ENCODE data around the gene SLC25A40. TPM values are rescaled to one million over a fixed set of nuclear protein-coding genes. Genes with fewer than 3 reads are reported as not detected.
A peak's percentile ranks its signal among the peaks of the same experiment; 100 is the strongest.

Gene SLC25A40
- total RNA-seq, 1 donor from 2014 or later = 21.7 TPM

- H3K9me3 Mint-ChIP-seq = no peaks in the 10 kb centered on the region
- H3K27ac Mint-ChIP-seq = no peak overlapping the region
- ChIA-PET CTCF (interaction anchor here (0.9 to 5.3 kb wide), 6 partner anchors 10 to 573 kb away, joined by 3 to 42 read pairs (median 6); no protein-coding TSS in a partner anchor), POLR2A (no interaction called here)
- no peaks in the 10 kb centered on the region for H3K27me3 Mint-ChIP-seq
- DNase-seq (no peak), ATAC-seq (ENCODE audit: low read depth) (no peak)
- TF ChIP-seq, protein P1, sequence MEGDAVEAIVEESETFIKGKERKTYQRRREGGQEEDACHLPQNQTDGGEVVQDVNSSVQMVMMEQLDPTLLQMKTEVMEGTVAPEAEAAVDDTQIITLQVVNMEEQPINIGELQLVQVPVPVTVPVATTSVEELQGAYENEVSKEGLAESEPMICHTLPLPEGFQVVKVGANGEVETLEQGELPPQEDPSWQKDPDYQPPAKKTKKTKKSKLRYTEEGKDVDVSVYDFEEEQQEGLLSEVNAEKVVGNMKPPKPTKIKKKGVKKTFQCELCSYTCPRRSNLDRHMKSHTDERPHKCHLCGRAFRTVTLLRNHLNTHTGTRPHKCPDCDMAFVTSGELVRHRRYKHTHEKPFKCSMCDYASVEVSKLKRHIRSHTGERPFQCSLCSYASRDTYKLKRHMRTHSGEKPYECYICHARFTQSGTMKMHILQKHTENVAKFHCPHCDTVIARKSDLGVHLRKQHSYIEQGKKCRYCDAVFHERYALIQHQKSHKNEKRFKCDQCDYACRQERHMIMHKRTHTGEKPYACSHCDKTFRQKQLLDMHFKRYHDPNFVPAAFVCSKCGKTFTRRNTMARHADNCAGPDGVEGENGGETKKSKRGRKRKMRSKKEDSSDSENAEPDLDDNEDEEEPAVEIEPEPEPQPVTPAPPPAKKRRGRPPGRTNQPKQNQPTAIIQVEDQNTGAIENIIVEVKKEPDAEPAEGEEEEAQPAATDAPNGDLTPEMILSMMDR (IDR thresholded peaks at IDR 0.05) = no peak
- peaks cover 50% of the 10 kb centered on the region for H3K36me3 Mint-ChIP-seq (ENCODE audit: low read depth)
- intact Hi-C loops (cut with micrococcal nuclease) = loop anchor here (10.0 kb wide), 1 partner anchor 320 kb away; no protein-coding TSS in a partner anchor
- H3K4me1 Mint-ChIP-seq = no peaks in the 10 kb centered on the region
- no peak overlapping the region for H3K4me3 Mint-ChIP-seq
Observed at GRCh38 chr7:87885018-87885417, 8.9 kb upstream of the SLC25A40 start.

- POLR2A ChIA-PET = no interaction called here
Observed at GRCh38 chr7:87882151-87882937, 6.2 kb upstream of the SLC25A40 start.

DNA sequence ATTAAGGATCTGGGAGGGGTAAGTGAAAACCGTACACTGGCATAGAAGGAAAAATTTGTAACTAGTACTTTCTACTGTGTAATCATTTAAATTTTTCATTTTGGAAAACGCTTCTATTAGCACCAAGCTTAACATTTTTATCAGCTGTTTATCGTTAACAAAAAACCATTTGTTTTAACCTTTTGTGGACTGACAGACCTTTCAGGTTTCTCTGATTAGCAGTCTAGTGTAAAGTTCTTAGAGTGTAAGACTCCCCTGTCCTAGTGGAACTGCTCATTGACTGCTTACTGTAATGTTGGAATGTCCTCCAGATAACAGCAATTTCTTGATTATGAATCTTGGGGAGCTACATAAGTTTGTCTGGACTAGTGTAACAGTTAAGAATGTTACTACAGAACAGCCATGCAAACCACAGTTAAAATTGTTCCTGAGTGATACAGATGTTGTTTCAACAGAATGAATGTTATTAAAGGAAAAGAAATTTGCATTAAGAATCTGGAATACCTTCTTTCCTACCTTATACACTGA, 2.1 kb upstream of the SLC25A40 start:
- DNase-seq (no peak), ATAC-seq (ENCODE audit: low read depth) (no peak)
- no peaks in the 10 kb centered on the region for H3K27me3 Mint-ChIP-seq
- H3K27ac Mint-ChIP-seq = no peak overlapping the region
- intact Hi-C loops (cut with micrococcal nuclease) = loop anchor here (5.0 to 10.0 kb wide), 2 partner anchors 821 to 943 kb away; partner anchors contain the start of gene ELAPOR2
- H3K4me3 Mint-ChIP-seq = peak overlapping the region; percentile 15
- ChIA-PET CTCF (interaction anchor here (1.7 kb wide), 1 partner anchor 9 kb away, joined by 6 read pairs; no protein-coding TSS in a partner anchor), POLR2A (no interaction called here)
- TF ChIP-seq, protein P1 (IDR thresholded peaks at IDR 0.05) = no peak
- H3K36me3 Mint-ChIP-seq (ENCODE audit: low read depth) = peaks cover 27% of the 10 kb centered on the region
- no peaks in the 10 kb centered on the region for H3K9me3 Mint-ChIP-seq
- peaks cover 38% of the 10 kb centered on the region for H3K4me1 Mint-ChIP-seq

More at GRCh38 chr7:87882151-87882937, 6.2 kb upstream of the SLC25A40 start:
- Mint-ChIP-seq H3K27ac (no peak overlapping the region), H3K4me1 (peaks cover 11% of the 10 kb centered on the region), H3K27me3 (no peaks in the 10 kb centered on the region), H3K4me3 (no peak overlapping the region), H3K9me3 (no peaks in the 10 kb centered on the region), H3K36me3 (ENCODE audit: low read depth) (peaks cover 40% of the 10 kb centered on the region)
- TF ChIP-seq, protein P1 (IDR thresholded peaks at IDR 0.05) = no peak
- intact Hi-C loops (cut with micrococcal nuclease) = loop anchor here (10.0 kb wide), 1 partner anchor 318 kb away; no protein-coding TSS in a partner anchor
- no peak for ATAC-seq (ENCODE audit: low read depth)
- CTCF ChIA-PET = no interaction called here
- DNase-seq = no peak

DNA sequence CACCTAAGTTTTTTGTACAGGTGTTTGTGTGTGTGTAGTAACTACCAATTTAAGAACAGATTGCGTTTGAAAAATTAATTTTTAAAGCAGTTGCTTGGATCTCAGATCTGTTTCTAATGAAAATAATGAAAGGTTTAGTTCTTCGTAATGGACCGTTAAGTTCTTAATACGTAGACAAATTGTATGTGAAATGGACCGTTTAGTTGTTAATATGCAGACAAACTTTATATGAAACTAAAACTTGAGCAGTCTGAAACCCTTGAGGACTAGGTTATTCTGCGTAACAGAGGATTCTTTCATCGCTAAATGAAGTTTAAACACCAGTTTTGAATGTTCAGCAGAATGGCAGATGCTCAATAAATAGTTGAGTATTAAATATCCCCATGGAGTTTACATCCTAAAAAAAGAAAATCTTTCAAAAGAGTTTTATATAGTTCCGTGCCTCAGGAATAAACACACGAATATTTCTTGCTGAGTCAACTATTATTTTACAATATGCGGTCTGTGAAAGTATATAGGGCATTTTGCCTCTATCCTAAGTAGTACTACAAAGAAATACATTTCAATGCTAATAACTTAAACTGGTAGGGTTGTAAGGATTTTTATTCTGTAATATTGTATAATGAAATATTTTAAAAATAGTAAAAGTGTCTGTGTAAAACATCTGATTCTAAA, 1.3 kb upstream of the SLC25A40 start:
- no peak for ATAC-seq (ENCODE audit: low read depth)
- CTCF ChIA-PET = interaction anchor here (1.7 kb wide), 1 partner anchor 9 kb away, joined by 6 read pairs; no protein-coding TSS in a partner anchor
- Mint-ChIP-seq H3K4me3 (peak overlapping the region; percentile 95), H3K27ac (peak overlapping the region; percentile 96), H3K4me1 (peaks cover 41% of the 10 kb centered on the region), H3K9me3 (no peaks in the 10 kb centered on the region), H3K27me3 (no peaks in the 10 kb centered on the region), H3K36me3 (ENCODE audit: low read depth) (peaks cover 21% of the 10 kb centered on the region)
- intact Hi-C loops (cut with micrococcal nuclease) = loop anchor here (1.0 to 10.0 kb wide), 6 partner anchors 25 to 943 kb away; partner anchors contain the start of gene ELAPOR2
- POLR2A ChIA-PET = no interaction called here
- TF ChIP-seq, protein P1 (IDR thresholded peaks at IDR 0.05) = no peak
- DNase-seq = no peak

Data from activated B cell treated with CpG ODN at 0.5 μM for 24 hours (primary cell).